Thyroid gland (tissue), 4 donors: ENCODE results near the gene COL4A1. TPM values are rescaled to one million over a fixed set of nuclear protein-coding genes. Genes with fewer than 3 reads are reported as not detected.

Experiments
- DNase-seq, 2 donors: peaks; one replicate each; pipeline ENCODE4 v3.0.0-alpha.2; 2019
- H3K27ac ChIP-seq, 3 donors: fragments of 200-600 bp; sonication (generic); 1 replicate in 2 of 3; 2 replicates in 1 of 3; pipeline ENCODE4 v1.5.1; 2016 to 2019; ENCODE audit warnings: mild to moderate bottlenecking in 1 of 3, moderate library complexity in 1 of 3
- H3K27me3 ChIP-seq: fragments of 200-600 bp; sonication (generic); one replicate; pipeline ENCODE4 v1.5.1; 2019
- H3K36me3 ChIP-seq, 2 donors: fragments of 200-600 bp; sonication (generic); one replicate each; pipeline ENCODE4 v1.5.1; 2016 to 2019
- H3K4me1 ChIP-seq, 2 donors: fragments of 200-600 bp; sonication (generic); one replicate each; pipeline ENCODE4 v1.5.1; 2017 to 2019
- H3K4me3 ChIP-seq, 3 donors: fragments of 200-600 bp; sonication (generic); replicated peaks in 1 of 3; 1 replicate in 2 of 3; 2 replicates in 1 of 3; pipeline ENCODE4 v1.5.1; 2016; ENCODE audit warnings: mild to moderate bottlenecking in 1 of 3
- H3K9me3 ChIP-seq: fragments of 200-600 bp; sonication (generic); one replicate; pipeline ENCODE4 v1.5.1; 2017
- POLR2A ChIP-seq, 2 donors: fragments of 450-650 bp; IDR thresholded peaks; one replicate each; pipeline ENCODE4 v1.6.1; 2017; ENCODE audit warnings: antibody characterized with exemption in 2 of 2, mild to moderate bottlenecking in 2 of 2, moderate library complexity in 1 of 2
- WGBS, 2 donors: methylation state at CpG; one replicate each; pipeline ENCODE4 v1.1.5; 2017; 5-methylcytosine and 5-hydroxymethylcytosine counted together
- intact Hi-C: fragments of 100-400 bp; cut with DNase I; formaldehyde crosslinking; loops from one replicate; pipeline ENCODE4 v1.15.1; 2023
- total RNA-seq, 4 donors: library from RNA; depleted of rRNA; stranded (reverse); fragments of >200 nt; gene quantifications; one replicate each; pipeline ENCODE4 v1.2.3, GENCODE V29; 2016
- TF ChIP-seq, protein P1 (sequence below), 6 experiments: fragments of 200-600 bp in 3 of 6; fragments of 450-650 bp in 3 of 6; sonication (generic) in 3 of 6; IDR thresholded peaks; one replicate each; pipeline ENCODE4 v1.5.1; 2016 to 2019; ENCODE audit warnings: antibody characterized with exemption in 6 of 6, mild to moderate bottlenecking in 2 of 6, inconsistent platforms in 1 of 6, moderate library complexity in 1 of 6

COL4A1 gene
- total RNA-seq, 4 donors from 2014 or later = 71.3 to 161 (median 112) TPM

DNA sequence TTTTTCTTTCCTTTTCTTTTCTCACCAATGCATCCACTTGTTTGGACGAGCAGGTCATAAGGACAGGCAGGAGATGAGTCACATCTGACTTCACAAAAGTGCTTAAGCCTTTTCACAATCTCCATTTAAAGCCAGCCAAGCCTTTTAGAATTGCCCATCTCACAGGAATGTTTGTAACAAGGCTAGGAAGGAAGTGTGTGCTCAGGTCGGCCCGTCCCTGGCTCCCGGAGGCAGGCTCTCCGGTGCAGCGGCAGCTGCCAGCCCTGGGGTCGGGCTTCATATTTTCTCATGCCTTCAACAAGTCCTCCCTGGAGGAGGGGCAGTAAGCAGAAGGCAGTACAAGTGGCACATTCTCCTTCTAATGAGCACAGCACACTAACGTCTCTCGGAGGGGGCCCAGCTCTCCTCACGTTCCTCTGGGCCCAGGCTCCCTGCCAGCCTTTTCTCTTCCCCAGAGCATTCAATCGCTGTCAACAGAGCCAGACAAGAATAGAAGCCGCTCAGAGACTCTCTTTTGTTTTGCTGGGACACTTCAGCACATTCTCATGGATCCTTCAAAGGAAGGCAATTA, 180.5 kb downstream of the COL4A1 start:
- no peaks in the 10 kb centered on the region for H3K9me3 ChIP-seq
- H3K27ac ChIP-seq = peak overlapping the region; percentile 84 to 91 (median 87)
- DNase-seq = peak; percentile 82 to 84
- no peaks in the 10 kb centered on the region for H3K36me3 ChIP-seq
- H3K27me3 ChIP-seq = no peaks in the 10 kb centered on the region
- peaks cover 17 to 19% of the 10 kb centered on the region in 2 donors for H3K4me1 ChIP-seq
- TF ChIP-seq, protein P1, sequence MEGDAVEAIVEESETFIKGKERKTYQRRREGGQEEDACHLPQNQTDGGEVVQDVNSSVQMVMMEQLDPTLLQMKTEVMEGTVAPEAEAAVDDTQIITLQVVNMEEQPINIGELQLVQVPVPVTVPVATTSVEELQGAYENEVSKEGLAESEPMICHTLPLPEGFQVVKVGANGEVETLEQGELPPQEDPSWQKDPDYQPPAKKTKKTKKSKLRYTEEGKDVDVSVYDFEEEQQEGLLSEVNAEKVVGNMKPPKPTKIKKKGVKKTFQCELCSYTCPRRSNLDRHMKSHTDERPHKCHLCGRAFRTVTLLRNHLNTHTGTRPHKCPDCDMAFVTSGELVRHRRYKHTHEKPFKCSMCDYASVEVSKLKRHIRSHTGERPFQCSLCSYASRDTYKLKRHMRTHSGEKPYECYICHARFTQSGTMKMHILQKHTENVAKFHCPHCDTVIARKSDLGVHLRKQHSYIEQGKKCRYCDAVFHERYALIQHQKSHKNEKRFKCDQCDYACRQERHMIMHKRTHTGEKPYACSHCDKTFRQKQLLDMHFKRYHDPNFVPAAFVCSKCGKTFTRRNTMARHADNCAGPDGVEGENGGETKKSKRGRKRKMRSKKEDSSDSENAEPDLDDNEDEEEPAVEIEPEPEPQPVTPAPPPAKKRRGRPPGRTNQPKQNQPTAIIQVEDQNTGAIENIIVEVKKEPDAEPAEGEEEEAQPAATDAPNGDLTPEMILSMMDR (IDR thresholded peaks at IDR 0.05) = no peak
- peak in 1 of 2 donors; percentile 37 for TF ChIP-seq POLR2A (IDR thresholded peaks at IDR 0.05)
- intact Hi-C loops = loop anchor here (10.0 kb wide), 1 partner anchor 1162 kb away; no protein-coding TSS in a partner anchor
- WGBS, 2 donors = 2 to 4% methylated on average over 12 of the region's 12 CpGs
- H3K4me3 ChIP-seq = no peak overlapping the region

DNA sequence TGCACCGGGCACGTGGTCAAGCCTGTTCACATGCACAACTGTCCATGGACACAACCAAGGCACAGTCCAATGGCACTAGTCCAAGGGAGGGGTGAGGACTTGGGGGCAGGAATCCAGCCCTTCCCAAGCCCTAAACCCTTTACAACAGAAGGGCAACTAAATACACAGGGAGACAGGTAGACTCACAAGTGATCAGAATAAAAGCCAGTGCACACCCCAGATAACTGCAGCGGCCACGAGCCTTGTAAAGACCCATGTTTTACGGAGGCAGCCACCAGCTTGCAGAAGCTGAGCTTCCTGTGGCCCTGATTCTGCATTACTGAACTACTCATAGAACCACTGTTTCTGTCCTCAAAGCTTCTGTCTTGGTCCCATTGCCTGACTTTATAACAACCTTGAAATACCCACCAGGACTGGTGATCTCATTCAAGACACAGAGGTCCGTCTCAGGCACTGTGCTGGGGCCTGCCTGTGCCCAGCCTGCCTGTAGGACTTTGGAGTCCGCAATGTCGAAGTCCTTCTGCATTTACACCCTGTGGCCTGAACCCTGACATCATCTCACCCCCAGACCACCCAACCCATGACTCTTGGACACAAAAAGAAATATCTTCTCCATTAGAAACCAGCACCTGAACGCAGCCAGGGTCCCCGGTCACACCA, 181.2 kb downstream of the COL4A1 start:
- no peak overlapping the region for H3K4me3 ChIP-seq
- TF ChIP-seq POLR2A (IDR thresholded peaks at IDR 0.05) = no peak
- TF ChIP-seq, protein P1 (IDR thresholded peaks at IDR 0.05) = no peak

DNA sequence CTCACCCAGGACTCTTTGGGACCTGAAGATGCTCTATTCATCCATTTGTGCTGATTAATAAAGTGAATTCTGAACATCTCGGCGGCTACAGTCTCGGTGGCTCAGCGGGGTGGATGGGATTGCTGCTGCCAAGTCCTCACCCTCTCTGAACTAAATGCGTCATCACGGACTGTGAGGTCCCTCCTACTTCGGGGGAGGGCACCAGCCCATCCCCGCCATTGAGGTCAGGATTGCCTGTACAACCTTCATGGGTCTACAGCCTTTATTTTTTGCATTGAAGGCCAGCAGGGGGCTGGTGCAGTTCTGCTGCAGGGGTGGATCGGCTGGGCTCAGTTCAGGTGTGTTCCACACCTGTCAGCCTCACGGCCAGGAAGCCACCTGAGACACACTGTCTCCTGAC, 181.8 kb downstream of the COL4A1 start:
- H3K27ac ChIP-seq = no peak overlapping the region

More for the DNA sequence above, 181.2 kb downstream of the COL4A1 start:
- Histone ChIP-seq H3K36me3 (no peaks in the 10 kb centered on the region), H3K4me1 (peaks cover 17 to 19% of the 10 kb centered on the region in 2 donors), H3K27me3 (no peaks in the 10 kb centered on the region), H3K27ac (peak overlapping the region; percentile 84 to 91 (median 87)), H3K9me3 (no peaks in the 10 kb centered on the region)
- intact Hi-C loops = loop anchor here (10.0 kb wide), 1 partner anchor 1161 kb away; no protein-coding TSS in a partner anchor
- DNase-seq = no peak
- WGBS, 2 donors = 93 to 94% methylated on average over 10 of the region's 10 CpGs

DNA sequence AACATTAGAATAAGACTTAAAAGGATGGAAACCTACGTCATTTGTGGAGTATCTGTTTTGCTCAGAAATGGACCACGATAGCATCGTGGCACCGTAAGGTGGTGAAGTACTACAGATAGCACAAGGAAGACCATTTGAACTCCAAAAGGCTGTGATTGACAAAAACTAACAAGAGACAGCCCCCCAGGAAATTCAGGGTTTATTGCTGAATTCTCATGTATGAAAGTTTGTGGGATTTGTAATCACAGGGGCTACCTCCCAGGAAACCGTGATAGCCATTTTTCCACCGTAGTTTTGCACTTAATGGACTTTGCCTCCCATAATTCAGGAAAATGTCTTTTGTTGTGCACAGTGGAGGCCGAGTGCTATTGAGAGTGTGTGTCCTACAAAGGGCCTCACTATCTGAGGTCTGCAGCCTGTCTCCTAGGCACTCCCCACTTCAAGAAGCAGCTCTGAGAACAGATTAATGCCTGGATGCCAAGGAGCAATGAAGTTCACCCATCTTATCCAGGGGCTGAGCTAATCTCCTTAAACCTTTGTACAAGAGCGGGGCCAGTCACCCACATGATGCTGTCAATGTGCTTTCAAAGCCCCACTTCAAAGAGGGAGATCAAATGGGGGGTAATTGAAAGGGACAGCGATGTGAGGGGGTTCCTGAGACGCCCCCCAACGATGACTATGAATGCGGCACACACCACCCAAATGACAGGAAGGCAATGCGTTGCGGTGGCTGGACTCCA, 182.6 kb downstream of the COL4A1 start:
- intact Hi-C loops = loop anchor here (10.0 kb wide), 1 partner anchor 1160 kb away; no protein-coding TSS in a partner anchor
- no peak overlapping the region for H3K27ac ChIP-seq

More for the DNA sequence above, 181.8 kb downstream of the COL4A1 start:
- intact Hi-C loops = loop anchor here (10.0 kb wide), 1 partner anchor 1160 kb away; no protein-coding TSS in a partner anchor
- Histone ChIP-seq H3K27me3 (no peaks in the 10 kb centered on the region), H3K36me3 (no peaks in the 10 kb centered on the region), H3K9me3 (no peaks in the 10 kb centered on the region), H3K4me1 (peaks cover 17 to 19% of the 10 kb centered on the region in 2 donors), H3K4me3 (no peak overlapping the region)
- TF ChIP-seq, protein P1 (IDR thresholded peaks at IDR 0.05) = no peak
- TF ChIP-seq POLR2A (IDR thresholded peaks at IDR 0.05) = no peak
- WGBS, 2 donors = 95 to 96% methylated on average over 9 to 10 of the region's 10 CpGs
- DNase-seq = no peak

More for the DNA sequence above, 182.6 kb downstream of the COL4A1 start:
- 89 to 93% methylated on average over 14 of the region's 14 CpGs for WGBS, 2 donors
- H3K36me3 ChIP-seq = no peaks in the 10 kb centered on the region
- no peak overlapping the region for H3K4me3 ChIP-seq
- H3K4me1 ChIP-seq = peaks cover 17 to 19% of the 10 kb centered on the region in 2 donors
- H3K27me3 ChIP-seq = no peaks in the 10 kb centered on the region
- TF ChIP-seq, protein P1 (IDR thresholded peaks at IDR 0.05) = no peak
- no peak for TF ChIP-seq POLR2A (IDR thresholded peaks at IDR 0.05)
- no peaks in the 10 kb centered on the region for H3K9me3 ChIP-seq
- DNase-seq = no peak
